GM23338 (cell line): ENCODE results near the gene ABCC12. TPM values are rescaled to one million over a fixed set of nuclear protein-coding genes. Genes with fewer than 3 reads are reported as not detected.

ENCODE experiments used
- ATAC-seq: fragments of 200-7000 bp; cut with Tn5 transposase; 3 replicates; pipeline ENCODE4 v1.9.1; 2020
- DNase-seq: peaks from one replicate; pipeline ENCODE4 v3.0.0-alpha.2; 2015; ENCODE audit warnings: low spot score
- H2AFZ ChIP-seq: fragments of 200-600 bp; sonication (generic); 2 replicates; pipeline ENCODE4 v1.8.0; 2016; ENCODE audit warnings: antibody characterized with exemption, mild to moderate bottlenecking, moderate library complexity
- H3F3A ChIP-seq: fragments of 200-600 bp; sonication (generic); replicated peaks from 2 replicates; pipeline ENCODE4 v1.8.0; 2017; ENCODE audit warnings: antibody characterized with exemption, mixed run types, low read depth
- H3K27ac ChIP-seq: fragments of 200-600 bp; sonication (generic); 2 replicates; pipeline ENCODE4 v1.6.1; 2016; ENCODE audit warnings: low read depth
- H3K27me3 ChIP-seq: fragments of 200-600 bp; sonication (generic); 2 replicates; pipeline ENCODE4 v1.8.0; 2016; ENCODE audit warnings: mild to moderate bottlenecking, mixed run types, moderate library complexity; ENCODE audit not compliant: insufficient read depth
- H3K36me3 ChIP-seq: fragments of 200-600 bp; sonication (generic); 2 replicates; pipeline ENCODE4 v1.8.0; 2016; ENCODE audit warnings: mild to moderate bottlenecking; ENCODE audit not compliant: insufficient read depth
- H3K4me1 ChIP-seq: fragments of 200-600 bp; sonication (generic); 2 replicates; pipeline ENCODE4 v1.8.0; 2016; ENCODE audit warnings: mild to moderate bottlenecking, moderate library complexity; ENCODE audit not compliant: insufficient read depth
- H3K4me2 ChIP-seq: fragments of 200-600 bp; sonication (generic); 2 replicates; pipeline ENCODE4 v1.7.1; 2017; ENCODE audit warnings: mixed run types
- H3K4me3 ChIP-seq: fragments of 200-600 bp; sonication (generic); 2 replicates; pipeline ENCODE4 v1.6.1; 2016; ENCODE audit warnings: mixed run types
- H3K79me2 ChIP-seq: fragments of 200-600 bp; sonication (generic); replicated peaks from 2 replicates; pipeline ENCODE4 v1.8.0; 2017; ENCODE audit warnings: mild to moderate bottlenecking; ENCODE audit not compliant: insufficient read depth
- H3K9me2 ChIP-seq: fragments of 200-600 bp; sonication (generic); 2 replicates; pipeline ENCODE4 v1.8.0; 2017; ENCODE audit not compliant: insufficient read depth
- H4K20me1 ChIP-seq: fragments of 200-600 bp; sonication (generic); replicated peaks from 2 replicates; pipeline ENCODE4 v1.8.0; 2017; ENCODE audit warnings: mild to moderate bottlenecking; ENCODE audit not compliant: insufficient read depth
- H3K27ac Mint-ChIP-seq: 2 replicates; pipeline ENCODE4 v1.8.0; 2020; ENCODE audit warnings: inconsistent platforms, mild to moderate bottlenecking, moderate library complexity, mixed read lengths
- H3K27me3 Mint-ChIP-seq: 3 replicates; pipeline ENCODE4 v1.8.0; 2022; ENCODE audit warnings: low read depth, mild to moderate bottlenecking, moderate library complexity, mixed read lengths, inconsistent platforms; ENCODE audit not compliant: insufficient read depth, poor library complexity
- H3K36me3 Mint-ChIP-seq: 3 replicates; pipeline ENCODE4 v1.8.0; 2021; ENCODE audit warnings: low read depth, mild to moderate bottlenecking, inconsistent platforms, moderate library complexity, mixed read lengths
- H3K4me1 Mint-ChIP-seq: 3 replicates; pipeline ENCODE4 v1.8.0; 2020; ENCODE audit warnings: mild to moderate bottlenecking, inconsistent platforms, mixed read lengths
- H3K4me3 Mint-ChIP-seq: 3 replicates; pipeline ENCODE4 v1.8.0; 2021; ENCODE audit warnings: moderate library complexity, mild to moderate bottlenecking, inconsistent platforms, mixed read lengths
- H3K9me3 Mint-ChIP-seq: 3 replicates; pipeline ENCODE4 v1.8.0; 2020; ENCODE audit warnings: moderate library complexity, mild to moderate bottlenecking, inconsistent platforms, mixed read lengths
- CREB1 ChIP-seq: fragments of 250-450 bp; sonication (Bioruptor Pico); IDR thresholded peaks from 2 replicates; pipeline ENCODE4 v1.5.0; 2020; ENCODE audit warnings: low read depth, mild to moderate bottlenecking, moderate library complexity
- CTCF ChIP-seq, 2 experiments: fragments of 200-600 bp in 1 of 2; sonication (generic) in 1 of 2; conservative IDR thresholded peaks; 2 replicates each; pipeline versions ENCODE4 v1.5.1 to v1.6.1; 2016 to 2017; ENCODE audit warnings: antibody characterized with exemption in 2 of 2, low read depth in 2 of 2, mild to moderate bottlenecking in 2 of 2, moderate library complexity in 1 of 2
- EZH2 ChIP-seq: fragments of 200-600 bp; sonication (generic); IDR thresholded peaks from one replicate; pipeline ENCODE4 v1.8.0; 2017; ENCODE audit warnings: antibody characterized with exemption, mild to moderate bottlenecking, low read depth; ENCODE audit not compliant: unreplicated experiment
- EZH2phosphoT487 ChIP-seq: fragments of 200-600 bp; sonication (generic); IDR thresholded peaks from one replicate; pipeline ENCODE4 v1.8.1; 2018; ENCODE audit warnings: antibody characterized with exemption; ENCODE audit not compliant: unreplicated experiment
- JUNB ChIP-seq: IDR thresholded peaks from one replicate; pipeline ENCODE4 v1.6.1; 2016; ENCODE audit warnings: antibody characterized with exemption; ENCODE audit not compliant: unreplicated experiment
- NANOG ChIP-seq: IDR thresholded peaks from 2 replicates; pipeline ENCODE4 v1.6.1; 2016; ENCODE audit warnings: antibody characterized with exemption, borderline replicate concordance
- POLR2AphosphoS5 ChIP-seq: IDR thresholded peaks from 2 replicates; pipeline ENCODE4 v1.6.1; 2016; ENCODE audit warnings: antibody characterized with exemption, low read depth
- REST ChIP-seq: IDR thresholded peaks from one replicate; pipeline ENCODE4 v1.6.1; 2018; ENCODE audit warnings: antibody characterized with exemption; ENCODE audit not compliant: unreplicated experiment
- STAT1 ChIP-seq: IDR thresholded peaks from one replicate; pipeline ENCODE4 v1.6.1; 2016; ENCODE audit warnings: antibody characterized with exemption; ENCODE audit not compliant: unreplicated experiment
- ZNF331 ChIP-seq: fragments of 250-450 bp; sonication (Bioruptor Pico); IDR thresholded peaks from 2 replicates; pipeline ENCODE4 v1.5.0; 2020; ENCODE audit warnings: low read depth, mild to moderate bottlenecking, moderate library complexity
- polyA plus RNA-seq: library from polyadenylated mRNA; unstranded; fragments of >200 nt; fragmentation: Nextera tagmentation; extraction: Ambion mirVana; gene quantifications from 2 replicates; pipeline ENCODE4 v1.2.1, GENCODE V29; 2016
- total RNA-seq: library from RNA; depleted of rRNA; stranded (reverse); fragments of >200 nt; shearing (Covaris generic); gene quantifications from 2 replicates; pipeline ENCODE4 v1.2.3, GENCODE V29; 2014
- TF ChIP-seq, protein P1 (sequence below): IDR thresholded peaks from 2 replicates; pipeline ENCODE4 v1.6.1; 2016; ENCODE audit warnings: antibody characterized with exemption

ABCC12 gene
- total and polyA plus RNA-seq, 2 experiments from 2014 or later: not detected

GRCh38 chr16:48146131-48146530 lies 9.7 kb downstream of the ABCC12 start:
- no peaks in the 10 kb centered on the region for H3K36me3 Mint-ChIP-seq

DNA sequence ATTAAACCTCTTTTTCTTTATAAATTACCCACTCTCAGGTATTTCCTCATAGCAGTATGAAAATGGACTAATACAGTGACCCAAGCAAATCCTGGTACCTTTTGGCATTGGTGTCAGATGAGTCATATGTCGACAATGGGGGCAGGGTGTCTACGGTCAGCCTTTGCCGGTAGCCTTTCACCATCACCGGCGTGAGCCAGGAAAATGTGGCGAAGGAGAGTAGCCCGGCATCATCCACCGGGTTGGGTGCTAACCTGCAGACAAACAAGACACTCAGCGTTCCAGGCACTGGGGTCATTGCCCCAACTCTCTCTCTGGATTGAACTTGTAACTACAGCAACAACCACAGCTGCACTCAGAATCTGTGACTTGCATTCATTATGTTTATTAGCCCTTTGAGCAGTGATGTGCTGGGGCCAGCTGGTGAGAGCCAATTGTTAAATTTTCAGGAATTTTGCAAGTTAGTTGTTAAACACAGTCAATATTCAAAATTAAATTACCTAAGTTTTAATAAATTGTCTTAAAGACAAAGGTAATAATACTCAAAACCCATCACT lies 11.9 kb downstream of the ABCC12 start:
- peaks cover 8% of the 10 kb centered on the region for H3K27me3 Mint-ChIP-seq
- no peak overlapping the region for H3K4me3 ChIP-seq
- DNase-seq: no peak
- H3K27ac Mint-ChIP-seq: no peak overlapping the region
- no peak overlapping the region for H3K4me3 Mint-ChIP-seq
- no peak for ATAC-seq
- H3K27me3 ChIP-seq: no peaks in the 10 kb centered on the region
- H3K4me1 ChIP-seq: no peaks in the 10 kb centered on the region
- no peaks in the 10 kb centered on the region for H3K79me2 ChIP-seq
- H2AFZ ChIP-seq: no peak overlapping the region
- H3K4me2 ChIP-seq: no peak overlapping the region
- TF ChIP-seq CREB1 (CRISPR knock-in tag) (no peak), ZNF331 (CRISPR knock-in tag) (no peak), STAT1 (no peak), REST (no peak), CTCF (conservative IDR thresholded peaks at IDR 0.05; ENCODE audit: low read depth in 2 of 2) (no peak), EZH2 (no peak), NANOG (no peak), EZH2phosphoT487 (no peak), JUNB (no peak)
- TF ChIP-seq, protein P1, sequence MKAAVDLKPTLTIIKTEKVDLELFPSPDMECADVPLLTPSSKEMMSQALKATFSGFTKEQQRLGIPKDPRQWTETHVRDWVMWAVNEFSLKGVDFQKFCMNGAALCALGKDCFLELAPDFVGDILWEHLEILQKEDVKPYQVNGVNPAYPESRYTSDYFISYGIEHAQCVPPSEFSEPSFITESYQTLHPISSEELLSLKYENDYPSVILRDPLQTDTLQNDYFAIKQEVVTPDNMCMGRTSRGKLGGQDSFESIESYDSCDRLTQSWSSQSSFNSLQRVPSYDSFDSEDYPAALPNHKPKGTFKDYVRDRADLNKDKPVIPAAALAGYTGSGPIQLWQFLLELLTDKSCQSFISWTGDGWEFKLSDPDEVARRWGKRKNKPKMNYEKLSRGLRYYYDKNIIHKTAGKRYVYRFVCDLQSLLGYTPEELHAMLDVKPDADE: no peak
- H3K4me1 Mint-ChIP-seq: peaks cover 4% of the 10 kb centered on the region; the same call in 2 of the 3 replicates
- H3K27ac ChIP-seq: no peak overlapping the region
- no peaks in the 10 kb centered on the region for H3K36me3 ChIP-seq
- H3K9me3 Mint-ChIP-seq: peaks cover 4% of the 10 kb centered on the region; the same call in 2 of the 3 replicates
- H3K9me2 ChIP-seq: peaks cover 14% of the 10 kb centered on the region; the same call in 1 of the 2 replicates
- no peaks in the 10 kb centered on the region for H3F3A ChIP-seq
- H3K36me3 Mint-ChIP-seq: no peaks in the 10 kb centered on the region
- H4K20me1 ChIP-seq: no peaks in the 10 kb centered on the region

More at GRCh38 chr16:48146131-48146530, 9.7 kb downstream of the ABCC12 start:
- H3F3A ChIP-seq: no peaks in the 10 kb centered on the region
- peaks cover 6% of the 10 kb centered on the region for H3K27me3 Mint-ChIP-seq
- no peaks in the 10 kb centered on the region for H3K36me3 ChIP-seq
- no peaks in the 10 kb centered on the region for H3K9me2 ChIP-seq
- no peaks in the 10 kb centered on the region for H3K4me1 ChIP-seq
- H3K79me2 ChIP-seq: no peaks in the 10 kb centered on the region
- no peak overlapping the region for H3K4me2 ChIP-seq
- H3K27ac Mint-ChIP-seq: no peak overlapping the region
- H3K4me1 Mint-ChIP-seq: peaks cover 4% of the 10 kb centered on the region; the same call in 2 of the 3 replicates
- no peak for TF ChIP-seq POLR2AphosphoS5
- no peak for TF ChIP-seq ZNF331 (CRISPR knock-in tag)
- no peak overlapping the region for H2AFZ ChIP-seq
- no peaks in the 10 kb centered on the region for H4K20me1 ChIP-seq
- ATAC-seq: no peak
- no peak overlapping the region for H3K4me3 Mint-ChIP-seq
- no peaks in the 10 kb centered on the region for H3K27me3 ChIP-seq
- H3K27ac ChIP-seq: no peak overlapping the region
- no peak for DNase-seq
- H3K4me3 ChIP-seq: no peak overlapping the region
- H3K9me3 Mint-ChIP-seq: peaks cover 12% of the 10 kb centered on the region
